COLO668 (cell line): Measurements from ENCODE around the gene LPXN.
A peak's percentile ranks its signal among the peaks of the same experiment; 100 is the strongest.

Source experiments
- DNase-seq: peaks from one replicate; lab custom pipeline; 2025; ENCODE audit not compliant: unreplicated experiment; lab: John Stamatoyannopoulos, UW

Gene LPXN

DNA sequence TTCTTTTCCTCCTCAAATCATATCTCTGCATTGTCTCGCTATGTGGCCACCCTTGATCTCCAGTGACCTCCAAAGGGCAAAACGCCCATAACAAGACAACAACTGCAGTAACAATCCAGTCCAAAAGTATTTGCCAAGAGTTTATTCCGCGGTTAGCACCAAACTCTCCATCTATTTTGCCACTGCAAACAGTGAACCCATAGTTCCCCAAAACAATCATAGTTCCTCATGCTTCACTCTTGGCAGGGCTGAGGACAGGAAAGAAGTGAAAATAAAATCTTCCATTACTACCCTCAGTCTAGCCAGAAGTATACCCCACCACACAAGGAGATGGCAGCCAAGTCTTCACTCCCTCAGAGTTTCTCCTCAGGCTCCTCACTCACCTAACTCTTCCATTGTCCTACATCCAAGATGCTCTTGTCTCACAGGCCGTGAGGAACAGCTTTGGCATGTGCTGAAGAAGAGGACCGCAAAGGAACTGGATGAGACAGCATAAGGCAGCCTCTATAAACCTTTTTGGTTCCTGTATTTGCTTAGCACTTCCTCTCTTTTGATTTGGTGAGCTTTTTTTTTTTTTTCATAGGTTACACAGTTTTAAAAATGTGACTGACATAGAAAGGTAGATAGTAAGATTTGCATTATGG lies at the start of gene LPXN:
Gene LPXN (minus strand): TSS at position 480 of the 644 bp plus-strand sequence. CDS start 84 bp downstream, at position 396.
- DNase-seq: no peak

DNA sequence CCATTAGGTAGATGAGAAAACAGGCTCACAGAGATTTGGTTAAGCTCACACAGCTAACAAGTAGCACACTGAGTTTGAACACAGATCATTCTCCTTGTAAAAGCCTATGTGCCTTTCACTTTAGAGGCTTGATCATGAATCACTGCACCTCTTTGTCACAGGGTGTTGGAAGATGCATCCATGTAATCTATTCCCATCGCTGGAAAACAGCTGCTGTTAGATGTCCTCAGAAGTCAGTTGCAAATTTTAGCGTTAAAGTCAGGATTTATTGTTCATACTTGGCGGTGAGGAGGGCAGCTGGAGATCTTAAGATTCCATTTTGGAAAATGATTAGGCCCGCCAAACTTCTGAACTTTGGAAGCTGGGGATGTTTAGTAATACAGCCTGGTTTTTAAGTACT lies 49.4 kb upstream of the LPXN start:
- DNase-seq: no peak

DNA sequence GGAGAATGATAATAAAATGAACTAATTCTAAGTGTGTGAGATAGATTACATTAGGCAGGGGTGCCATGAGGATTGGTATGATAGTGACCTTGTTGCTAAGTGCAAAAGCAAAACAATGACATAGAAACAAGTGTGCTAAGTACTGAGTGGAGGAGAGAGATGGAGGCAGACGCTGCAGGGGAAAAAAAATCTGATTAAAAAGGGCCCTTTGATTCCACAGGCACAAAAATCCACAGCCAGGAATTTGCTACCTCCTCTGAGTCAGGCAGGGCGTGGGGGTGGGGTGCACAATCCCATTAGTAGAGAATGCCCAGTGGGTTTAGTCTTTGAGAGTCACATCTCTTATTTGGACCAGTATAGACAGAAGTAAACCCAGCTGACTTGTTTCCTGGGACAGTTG lies 46.7 kb upstream of the LPXN start, which contains the start of gene CNTF:
Gene CNTF (plus strand): TSS at position 322 of the 400 bp plus-strand sequence. CDS start 88 bp downstream, outside the sequence.
- no peak for DNase-seq

DNA sequence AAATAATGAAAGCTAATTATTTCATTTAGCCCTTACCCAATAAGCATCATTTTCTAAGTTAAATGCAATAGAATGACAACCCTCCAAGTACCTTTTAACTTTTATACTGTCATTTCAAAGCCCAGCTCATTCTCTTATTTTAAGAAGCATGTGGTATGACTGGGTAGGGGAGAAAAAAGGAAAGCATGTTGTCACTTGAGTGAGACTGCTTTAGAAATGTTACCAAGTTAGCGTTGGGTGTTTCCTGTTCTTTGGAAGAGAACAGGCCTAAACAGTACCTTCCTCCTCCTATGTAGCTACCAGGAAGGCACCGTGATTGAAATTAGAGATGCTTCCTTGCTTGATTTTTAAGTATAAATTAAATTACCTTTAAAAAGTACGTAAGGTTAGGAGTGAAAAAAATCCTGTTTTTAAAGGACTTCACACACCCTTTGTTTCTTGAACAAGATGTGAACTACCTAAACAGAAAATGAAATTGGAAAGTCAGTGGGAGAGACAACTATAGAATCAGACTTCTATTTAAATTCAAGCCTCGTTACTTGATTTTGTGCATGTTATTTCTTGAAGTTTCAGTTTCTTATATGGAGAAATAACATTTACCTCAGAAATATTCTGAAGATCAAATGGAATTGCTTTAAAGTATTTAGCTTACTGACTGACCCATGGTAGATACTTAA lies 46.1 kb upstream of the LPXN start:
- DNase-seq: no peak

DNA sequence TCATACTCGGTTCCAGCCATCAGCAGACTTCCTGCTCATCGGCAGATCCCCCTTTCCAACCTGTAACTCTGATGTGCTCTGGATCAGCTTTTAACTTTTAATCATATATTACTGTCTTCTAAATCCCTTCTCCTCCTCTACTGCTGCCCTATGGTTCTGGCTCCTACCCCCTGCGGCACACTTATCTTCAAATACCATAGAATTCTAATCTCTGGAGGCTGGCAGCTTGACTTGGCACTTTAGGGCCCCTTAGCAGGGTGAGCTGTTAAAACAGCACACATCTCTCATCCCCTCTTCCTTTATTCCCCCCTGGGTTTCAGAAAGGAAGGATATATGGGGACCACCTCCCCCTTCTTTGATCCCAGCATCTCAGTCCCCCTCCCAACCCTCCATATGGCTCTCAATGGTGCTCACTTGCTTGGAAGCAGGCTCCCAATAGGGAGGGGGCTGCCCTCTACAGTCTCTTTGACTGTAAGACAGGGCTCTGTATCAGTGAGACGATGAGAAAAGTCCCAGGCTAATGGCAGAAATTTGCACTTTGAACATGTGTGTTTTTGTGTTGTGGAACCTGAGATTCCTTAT lies 42.4 kb upstream of the LPXN start:
- no peak for DNase-seq

DNA sequence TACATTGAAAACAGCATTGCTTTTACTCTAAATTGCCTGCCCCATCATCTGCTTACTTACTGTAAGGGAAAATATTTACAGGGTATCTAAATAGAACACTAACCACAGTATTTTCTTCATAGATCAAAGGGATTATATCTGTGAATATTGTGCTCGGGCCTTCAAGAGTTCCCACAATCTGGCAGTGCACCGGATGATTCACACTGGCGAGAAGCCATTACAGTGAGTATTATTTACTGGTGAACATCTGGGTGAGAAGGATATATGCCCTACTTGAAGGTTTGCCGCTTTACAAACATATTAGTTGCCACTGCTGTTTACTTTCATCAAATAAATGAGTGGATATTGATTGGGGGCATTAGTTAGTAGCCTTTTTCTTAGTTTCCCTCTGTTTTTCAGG lies 40.9 kb upstream of the LPXN start:
- no peak for DNase-seq

DNA sequence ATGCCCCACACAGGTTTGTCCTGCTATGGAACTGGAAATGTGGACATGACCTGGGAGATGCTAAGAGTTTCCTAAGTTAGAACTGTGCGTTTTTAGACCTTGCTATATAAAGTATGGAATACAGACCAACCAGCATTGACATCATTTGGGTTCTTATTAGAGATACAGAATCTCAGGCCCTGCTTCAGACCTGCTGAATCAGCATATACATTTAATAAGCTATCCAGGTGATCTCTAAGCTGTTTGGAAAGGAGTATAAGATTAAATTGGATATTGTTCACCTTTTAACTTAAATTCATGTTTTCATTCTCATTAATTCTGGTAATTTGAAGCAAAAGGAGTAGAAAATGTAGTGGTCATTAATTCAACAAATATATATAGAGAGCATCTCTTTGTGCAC lies 39.9 kb upstream of the LPXN start:
- DNase-seq: no peak

DNA sequence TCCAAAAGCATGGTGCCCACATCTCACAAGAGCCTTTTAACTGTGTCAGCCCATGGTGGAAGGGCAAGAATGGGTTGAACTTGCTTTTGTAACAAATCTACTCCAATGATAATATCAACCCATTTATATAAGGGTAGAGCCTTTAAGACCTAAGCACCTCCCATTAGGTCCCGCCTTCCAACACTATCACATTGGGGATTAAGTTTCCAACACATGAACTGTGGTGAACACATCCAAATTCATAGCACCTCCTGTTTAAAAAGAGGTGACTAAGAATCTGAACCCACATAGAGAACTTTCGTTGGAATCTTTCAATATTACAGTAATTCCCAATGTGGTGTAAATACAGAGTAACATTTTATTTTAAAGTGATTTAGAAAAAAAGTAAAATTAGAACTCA lies 37.6 kb upstream of the LPXN start:
- no peak for DNase-seq

DNA sequence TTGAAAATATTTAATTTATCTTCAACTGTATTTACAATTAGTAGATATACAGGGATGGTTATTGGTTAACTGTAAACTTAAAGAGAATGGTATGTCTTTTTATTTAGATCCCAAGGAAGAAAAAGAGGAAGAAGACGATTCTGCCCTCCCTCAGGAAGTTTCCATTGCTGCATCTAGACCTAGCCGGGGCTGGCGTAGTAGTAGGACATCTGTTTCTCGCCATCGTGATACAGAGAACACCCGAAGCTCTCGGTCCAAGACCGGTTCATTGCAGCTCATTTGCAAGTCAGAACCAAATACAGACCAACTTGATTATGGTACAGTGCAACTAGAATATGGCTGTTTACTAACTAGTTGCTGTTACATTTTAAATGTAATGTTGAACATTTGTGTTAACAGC lies 34.1 kb upstream of the LPXN start:
- no peak for DNase-seq

DNA sequence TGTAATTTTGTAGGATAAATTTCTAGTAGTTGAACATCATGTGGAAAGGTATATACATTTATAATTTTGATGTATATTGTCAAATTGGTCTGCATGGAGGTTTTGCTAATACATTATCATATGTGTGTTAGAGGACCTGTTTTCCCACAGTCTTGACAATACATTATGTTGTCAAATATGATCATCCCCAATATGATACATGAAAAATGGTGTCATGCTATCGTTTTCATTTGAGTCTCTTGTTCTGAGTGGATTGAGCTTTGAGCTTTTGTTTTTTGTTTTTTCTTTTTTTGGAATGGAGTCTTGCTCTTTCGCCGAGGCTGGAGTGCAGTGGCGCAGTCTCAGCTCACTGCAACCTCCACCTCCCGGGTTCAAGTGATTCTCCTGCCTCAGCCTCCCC lies 32.7 kb upstream of the LPXN start:
- no peak for DNase-seq

DNA sequence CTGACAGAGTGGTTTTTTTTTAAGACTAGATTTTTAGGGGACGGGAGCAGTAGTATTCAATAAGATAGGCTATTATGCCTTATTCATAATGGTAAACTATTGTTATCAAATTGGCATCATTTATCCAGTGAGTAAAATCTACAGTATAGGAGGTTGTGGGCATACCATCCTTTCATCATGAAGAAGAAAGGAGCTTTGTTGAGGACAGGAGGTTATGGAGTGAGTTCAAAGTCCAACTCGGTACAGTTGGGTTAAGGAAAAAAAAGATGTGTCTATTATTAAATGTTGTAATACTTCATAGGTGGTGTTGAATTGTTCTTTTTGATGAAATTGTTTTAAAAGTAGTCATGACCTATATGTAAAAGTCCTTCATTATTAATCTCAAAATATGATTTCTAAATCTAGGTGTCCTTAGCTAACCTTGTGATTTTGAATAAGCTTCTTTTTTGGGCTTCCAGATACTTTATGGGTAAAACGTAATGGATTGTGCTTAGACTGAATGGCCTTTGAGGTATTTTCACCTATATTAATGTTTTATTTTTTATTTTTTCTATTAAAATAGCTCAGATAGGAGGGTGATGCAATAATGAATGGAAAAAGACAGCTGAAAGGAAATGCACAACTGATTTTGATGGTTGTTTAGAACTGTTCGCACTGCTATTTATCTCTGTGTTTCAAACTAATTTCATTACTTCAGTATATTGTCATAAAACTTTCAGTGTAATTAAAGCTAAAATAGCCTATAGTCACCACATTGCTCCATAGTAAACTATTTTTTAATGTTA lies 31.5 kb upstream of the LPXN start:
- no peak for DNase-seq

DNA sequence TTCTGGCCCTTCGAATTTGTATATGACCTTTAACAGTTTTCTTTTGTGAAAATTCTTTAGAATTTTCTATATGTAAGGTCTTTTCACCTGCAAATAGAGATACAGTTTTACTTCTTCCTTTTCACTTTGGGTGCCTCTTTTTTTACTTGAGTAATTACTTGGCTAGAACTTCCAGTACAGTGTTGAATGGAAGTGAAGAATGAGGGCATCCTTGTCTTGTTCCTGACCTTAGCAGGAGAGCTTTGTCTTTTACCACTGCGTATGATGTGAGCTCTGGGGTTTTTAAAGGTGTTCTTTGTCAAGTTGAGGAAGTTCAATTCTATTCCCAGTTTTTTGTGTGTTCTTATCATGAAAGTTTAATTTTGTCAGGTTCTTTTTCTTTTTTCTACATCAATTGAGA lies 24.9 kb upstream of the LPXN start:
- DNase-seq: no peak

DNA sequence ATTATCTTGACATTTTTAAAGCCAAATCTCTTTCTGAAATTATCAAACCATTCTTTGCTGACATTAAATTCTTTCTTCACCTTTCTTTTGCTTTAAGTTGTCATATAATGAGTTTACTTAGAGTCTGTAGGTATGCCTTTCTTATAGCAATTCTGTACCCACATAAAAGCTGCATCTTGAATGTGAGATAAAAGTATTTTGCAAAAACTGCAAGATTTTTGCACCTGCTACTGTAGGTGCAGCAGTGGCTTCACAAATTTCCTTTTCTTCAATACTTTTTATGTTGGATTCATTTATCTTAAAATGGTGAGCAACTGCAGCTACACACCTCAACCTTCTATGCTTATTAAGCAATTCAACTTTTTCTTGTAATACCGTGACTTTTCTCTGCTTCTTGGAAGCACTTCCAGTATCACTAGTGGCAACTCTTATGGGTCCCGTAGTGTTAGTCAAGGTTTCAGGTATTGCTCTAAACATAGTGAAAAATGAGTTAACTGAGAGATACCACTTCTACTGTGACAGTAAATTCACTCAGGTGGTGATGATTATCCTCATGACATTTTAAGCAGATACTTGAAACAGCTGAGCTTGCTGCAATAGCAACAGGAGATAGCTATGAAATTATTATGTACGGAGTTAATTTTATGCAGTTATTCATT lies 22.0 kb upstream of the LPXN start:
- no peak for DNase-seq

DNA sequence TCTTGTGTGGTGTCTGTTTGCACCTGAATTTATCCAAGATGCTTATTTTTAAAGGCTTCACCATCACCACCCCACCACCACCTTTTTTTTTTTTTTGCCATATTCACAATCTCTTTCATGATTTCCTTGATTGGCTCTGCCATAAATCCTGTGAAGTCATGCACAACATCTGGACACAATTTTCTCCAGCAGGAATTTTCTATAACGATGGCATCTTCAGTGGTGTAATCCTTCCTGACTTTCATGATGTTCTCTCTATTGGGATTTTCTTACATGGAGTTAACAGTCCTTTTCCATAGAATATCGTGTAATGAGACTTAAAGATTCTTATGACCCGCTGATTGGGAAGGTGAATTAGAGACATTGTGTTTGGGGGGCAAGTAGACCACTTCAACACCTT lies 21.0 kb upstream of the LPXN start:
- DNase-seq: no peak

DNA sequence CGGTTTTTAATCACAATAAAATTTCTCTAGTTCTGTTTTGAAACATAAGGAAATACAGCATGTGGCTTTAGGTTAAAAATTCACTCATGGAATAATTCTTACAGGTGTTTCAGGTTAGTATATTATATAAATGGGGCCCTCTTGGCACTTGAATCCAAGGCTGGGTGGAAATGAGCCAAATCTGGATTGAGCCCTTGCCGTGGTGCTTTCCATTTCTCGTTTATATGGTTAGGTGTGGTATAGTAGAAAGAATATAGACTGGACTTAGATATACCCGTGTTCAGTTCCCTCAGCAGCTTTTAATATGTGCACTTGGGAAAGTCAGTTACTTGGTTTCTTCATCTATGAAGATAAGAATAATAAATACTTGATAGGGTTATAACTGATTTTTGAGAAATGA lies 19.2 kb upstream of the LPXN start:
- no peak for DNase-seq

DNA sequence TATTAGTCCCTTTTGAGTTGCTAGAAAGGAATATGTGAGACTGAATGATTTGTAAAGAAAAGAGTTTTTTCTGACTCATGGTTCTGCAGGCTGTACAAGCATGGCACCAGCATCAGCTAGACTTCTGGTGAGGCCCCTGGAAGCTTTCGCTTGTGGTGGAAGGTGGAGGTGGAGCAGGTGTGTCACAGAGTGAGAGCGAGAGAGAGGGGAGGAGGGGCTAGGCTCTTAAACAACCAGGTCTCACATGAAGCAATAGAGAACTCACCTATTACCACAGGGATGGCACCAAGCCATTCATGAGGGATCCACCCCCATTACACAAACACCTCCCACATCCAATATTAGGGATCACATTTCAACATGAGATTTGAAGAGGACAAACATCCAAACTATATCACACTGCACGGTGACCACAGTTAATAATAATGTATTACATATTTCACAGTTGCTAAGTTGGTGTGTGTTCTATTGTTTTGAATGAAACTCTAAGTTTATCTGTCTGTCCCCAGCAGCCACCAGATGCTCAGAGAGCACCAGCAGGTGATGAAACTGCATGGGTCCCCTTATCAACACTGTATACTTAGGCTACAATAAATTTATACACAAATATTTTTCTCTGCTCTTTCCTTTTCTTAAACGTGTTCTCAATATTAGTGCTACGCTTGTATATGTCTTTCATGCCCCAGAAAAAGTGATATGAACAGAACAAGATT lies 17.3 kb upstream of the LPXN start:
- peak; percentile 26 for DNase-seq

DNA sequence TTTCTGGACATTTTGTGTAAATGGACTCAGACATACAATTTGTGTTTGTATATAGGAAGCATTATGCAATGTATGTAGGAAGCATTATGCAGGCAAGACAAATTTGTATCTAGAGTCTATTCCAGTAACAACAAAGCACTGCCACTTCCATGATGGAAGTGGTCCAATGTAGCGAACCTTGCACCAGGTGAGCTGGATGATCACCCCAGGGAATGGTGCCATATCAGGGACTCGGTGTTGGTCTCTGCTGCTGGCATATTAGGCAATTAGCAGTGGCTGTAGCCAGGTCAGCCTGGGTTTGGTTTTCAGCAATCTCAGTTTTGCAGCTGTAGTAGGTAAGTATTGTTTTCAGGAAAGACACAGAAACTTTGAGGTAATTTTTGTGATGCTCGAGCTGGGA lies 16.0 kb upstream of the LPXN start:
- no peak for DNase-seq

DNA sequence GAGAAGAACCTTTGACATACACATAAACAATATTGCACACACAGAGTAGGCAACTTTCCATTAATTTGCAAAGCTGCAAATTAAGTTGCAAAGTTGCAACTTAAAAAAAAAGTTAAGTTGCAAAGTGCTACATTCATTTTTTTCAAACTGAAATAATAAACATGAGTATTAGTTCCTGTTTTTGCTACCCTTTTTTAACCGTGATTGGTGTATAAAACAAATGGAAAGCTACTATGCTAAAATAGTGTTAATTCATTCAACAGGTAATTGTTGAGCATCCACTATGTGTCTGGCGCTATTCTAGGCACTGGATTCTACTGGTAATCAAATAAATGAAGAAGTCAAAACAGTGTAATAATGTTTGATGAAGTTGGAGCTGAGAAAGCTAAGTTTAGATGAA lies 11.3 kb upstream of the LPXN start:
- no peak for DNase-seq

DNA sequence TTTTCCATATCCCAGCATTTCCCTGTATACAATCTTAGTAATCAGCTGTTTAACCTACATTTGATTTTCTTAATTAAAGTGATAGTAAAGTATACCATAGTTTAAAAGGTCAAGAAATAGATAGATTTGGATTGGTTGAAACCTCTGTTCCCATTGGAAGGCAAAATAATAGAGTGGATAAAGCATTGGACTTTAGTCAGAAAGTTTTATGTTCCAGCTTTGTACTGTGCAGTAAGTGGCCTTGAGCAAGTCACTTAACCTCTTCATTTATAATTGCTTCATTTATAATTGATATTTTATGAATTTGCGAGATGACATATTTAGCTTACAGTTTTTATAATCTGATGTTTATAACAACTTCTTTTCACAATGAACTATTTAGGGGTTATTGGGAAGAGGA lies 6.8 kb upstream of the LPXN start:
- no peak for DNase-seq

DNA sequence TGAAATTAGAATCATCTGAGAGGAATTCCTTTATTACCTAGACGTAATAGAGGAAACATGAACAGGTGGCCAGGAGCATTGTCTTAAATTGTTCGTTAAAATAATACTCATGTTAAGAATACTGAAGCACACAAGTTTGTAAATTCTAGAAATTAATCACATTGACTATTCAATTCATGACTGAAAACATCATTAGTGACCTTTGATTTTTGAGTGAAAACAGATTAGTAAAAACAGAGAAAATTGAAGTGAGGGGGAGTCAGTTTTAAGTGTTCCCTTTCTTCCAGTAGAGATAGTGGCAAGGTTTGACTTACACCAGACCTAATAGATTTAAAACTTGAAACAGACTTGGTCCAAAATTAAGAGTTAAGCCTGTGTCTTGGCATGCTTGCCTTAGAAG lies 4.7 kb upstream of the LPXN start:
- DNase-seq: no peak
